HG03432 (cell line): ENCODE results near the gene DNAJC17.

Experiments
- ATAC-seq: cut with Tn5 transposase; IDR thresholded peaks from one replicate; pipeline ENCODE4 v1.9.1; 2021; ENCODE audit warnings: mild to moderate bottlenecking, moderate library complexity; ENCODE audit not compliant: unreplicated experiment

Gene DNAJC17

DNA sequence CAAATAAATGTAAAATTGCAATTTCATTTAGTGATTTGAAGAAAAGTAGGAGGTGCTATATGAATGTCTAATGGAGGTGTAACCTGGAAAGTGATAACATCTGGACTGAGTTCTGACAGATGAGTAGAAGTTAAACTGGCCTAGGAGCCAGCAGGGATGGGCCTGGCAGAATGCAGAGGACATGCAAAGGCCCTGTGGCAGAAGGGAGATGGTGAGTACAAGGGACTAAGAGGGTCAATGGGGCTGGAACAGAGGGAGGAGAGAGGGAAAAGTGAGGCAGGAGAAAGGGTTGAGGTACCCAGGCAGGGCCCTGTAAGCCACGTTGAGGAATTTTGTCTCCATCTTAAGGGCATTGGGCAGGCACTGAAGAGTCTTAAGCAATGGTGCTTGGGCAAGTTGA, 24.6 kb upstream of the DNAJC17 start:
- no peak for ATAC-seq

GRCh38 chr15:40830884-40831283, 23.6 kb upstream of the DNAJC17 start:
- no peak for ATAC-seq

GRCh38 chr15:40829115-40829514, 21.8 kb upstream of the DNAJC17 start:
- no peak for ATAC-seq

DNA sequence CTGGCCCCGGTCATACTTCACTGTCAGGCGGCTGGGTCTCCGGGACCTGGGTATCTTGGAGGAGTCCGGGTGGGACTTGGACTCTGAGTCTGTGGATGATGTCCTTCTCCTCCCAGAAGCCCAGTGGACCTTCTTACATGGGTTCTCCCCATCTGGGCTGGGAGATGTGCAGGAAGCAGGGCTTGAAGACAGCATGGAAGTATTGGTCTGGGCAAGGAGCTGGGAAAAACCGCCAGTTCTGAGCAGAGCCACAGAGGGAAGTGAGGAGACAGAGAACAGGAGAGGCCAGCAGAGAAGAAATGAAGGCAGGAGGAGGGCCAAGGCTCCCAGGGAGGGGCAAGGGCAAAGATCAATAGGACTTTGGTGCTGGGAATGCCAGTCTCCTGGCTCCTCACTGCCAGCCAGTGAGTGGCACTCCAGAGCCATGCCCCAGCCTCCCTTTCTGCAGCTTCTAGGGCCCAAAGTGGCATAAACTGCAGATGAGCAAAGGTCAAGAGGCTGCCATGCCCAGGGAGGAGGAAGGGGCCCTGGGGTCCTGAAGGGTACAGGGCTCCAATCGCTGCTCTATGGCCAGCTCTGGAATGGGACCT, 21.3 kb upstream of the DNAJC17 start, which contains the start of gene PPP1R14D:
Gene PPP1R14D, minus strand, starts transcription at position 262 of the 590 bp plus-strand sequence. Its CDS starts 67 bp downstream, at position 195.
- no peak for ATAC-seq

GRCh38 chr15:40826423-40827075, 19.3 kb upstream of the DNAJC17 start:
- ATAC-seq = no peak

DNA sequence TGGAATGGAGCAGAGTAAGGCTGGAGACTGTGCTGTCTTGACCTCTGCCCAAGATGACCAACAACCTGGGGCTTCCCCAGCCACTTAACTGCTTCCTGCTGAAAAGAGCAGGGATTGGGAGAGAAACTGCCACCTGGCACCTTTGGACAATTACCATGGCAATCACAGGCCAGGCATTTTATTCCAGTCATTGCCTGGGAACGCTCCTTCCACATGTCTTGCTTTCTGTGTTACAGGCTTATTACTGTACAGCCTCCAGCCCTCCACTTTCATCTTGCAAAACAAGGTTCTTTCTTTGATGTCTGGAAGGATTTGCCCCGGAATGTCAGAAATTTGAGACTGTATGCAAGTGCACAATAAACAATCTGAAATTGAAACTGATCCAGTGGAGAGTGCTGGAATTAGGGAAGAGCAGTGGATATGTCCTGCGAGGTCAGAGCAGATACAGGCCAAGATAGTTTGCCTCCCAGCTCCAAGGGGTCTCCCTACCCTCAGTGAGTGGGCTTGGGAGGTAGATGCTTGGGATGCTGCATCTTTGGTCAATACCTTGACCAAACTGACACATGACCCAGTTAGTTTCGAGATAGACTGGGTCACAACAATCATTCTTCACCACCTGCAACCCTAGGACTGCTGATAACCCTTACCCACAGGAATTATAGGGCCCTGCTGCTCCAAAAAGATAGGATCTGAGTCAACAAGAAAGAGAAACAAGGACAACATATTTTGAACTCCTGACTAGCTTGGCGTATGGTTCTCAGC, 18.6 kb upstream of the DNAJC17 start:
- no peak for ATAC-seq

- ATAC-seq = no peak
Measured at GRCh38 chr15:40823572-40824343, 16.5 kb upstream of the DNAJC17 start.

GRCh38 chr15:40821195-40821594, 13.9 kb upstream of the DNAJC17 start:
- no peak for ATAC-seq

- no peak for ATAC-seq
Measured at GRCh38 chr15:40819048-40819447, 11.8 kb upstream of the DNAJC17 start.

DNA sequence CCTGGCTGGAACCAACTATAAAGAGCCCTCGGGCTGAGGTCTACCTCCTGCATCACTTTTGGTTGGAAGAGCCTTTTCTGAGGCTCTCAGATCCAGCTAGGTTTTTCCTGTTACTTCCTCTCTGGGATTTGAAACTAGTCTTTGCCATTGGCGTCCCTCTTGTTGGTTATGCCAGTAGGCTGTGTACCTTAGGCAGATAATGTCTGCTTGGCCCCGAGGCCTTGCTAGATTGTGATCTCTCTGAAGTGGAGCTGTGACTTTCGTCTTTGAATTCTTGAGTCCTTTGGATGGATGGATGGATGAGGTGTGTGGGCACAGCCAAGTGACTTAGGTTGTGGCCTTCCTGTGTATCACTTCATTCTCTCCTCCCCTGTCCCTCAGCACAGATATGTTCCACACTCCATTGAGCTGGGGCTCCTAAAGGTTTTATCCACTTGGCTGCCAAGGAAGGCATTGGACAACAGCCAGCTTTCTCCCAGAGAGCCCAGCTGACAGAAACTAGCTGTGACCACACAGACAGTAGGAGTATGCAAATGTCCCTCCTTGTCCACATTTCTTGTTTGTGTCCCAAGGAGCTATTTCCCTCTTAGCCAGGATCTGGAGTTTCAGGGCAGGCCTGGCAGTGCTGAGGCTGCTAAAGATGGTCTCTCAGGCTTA, 7.9 kb upstream of the DNAJC17 start:
- ATAC-seq = no peak

DNA sequence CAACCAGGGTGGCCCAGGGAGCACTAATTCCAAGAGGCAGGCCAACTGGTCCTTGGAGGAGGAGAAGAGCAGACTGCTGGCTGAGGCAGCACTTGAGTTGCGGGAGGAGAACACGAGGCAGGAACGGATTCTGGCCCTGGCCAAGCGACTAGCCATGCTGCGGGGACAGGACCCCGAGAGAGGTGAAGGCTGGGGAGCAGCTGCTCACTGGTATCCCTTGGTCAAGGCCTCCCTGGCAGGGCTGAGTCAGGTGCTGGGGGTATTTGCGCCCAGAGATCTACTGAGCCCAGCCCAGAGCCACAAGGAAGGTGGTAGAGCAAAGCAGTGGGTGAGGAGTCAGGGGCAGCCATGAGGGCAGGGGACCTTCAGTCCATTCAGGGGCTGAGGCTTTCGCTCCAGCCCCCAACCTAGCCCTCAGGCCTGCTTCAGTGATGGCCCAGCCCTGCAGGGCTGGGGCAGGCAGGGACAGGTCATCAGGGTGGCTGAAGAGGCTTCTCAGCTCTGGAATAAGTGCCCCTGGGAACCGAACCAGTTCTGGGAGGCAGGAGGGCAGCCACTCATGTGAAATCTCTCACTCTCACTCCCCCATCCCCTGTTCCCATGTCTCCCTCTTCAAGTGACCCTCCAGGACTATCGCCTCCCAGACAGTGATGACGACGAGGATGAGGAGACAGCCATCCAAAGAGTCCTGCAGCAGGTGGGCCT, 5.6 kb upstream of the DNAJC17 start:
- ATAC-seq = no peak

DNA sequence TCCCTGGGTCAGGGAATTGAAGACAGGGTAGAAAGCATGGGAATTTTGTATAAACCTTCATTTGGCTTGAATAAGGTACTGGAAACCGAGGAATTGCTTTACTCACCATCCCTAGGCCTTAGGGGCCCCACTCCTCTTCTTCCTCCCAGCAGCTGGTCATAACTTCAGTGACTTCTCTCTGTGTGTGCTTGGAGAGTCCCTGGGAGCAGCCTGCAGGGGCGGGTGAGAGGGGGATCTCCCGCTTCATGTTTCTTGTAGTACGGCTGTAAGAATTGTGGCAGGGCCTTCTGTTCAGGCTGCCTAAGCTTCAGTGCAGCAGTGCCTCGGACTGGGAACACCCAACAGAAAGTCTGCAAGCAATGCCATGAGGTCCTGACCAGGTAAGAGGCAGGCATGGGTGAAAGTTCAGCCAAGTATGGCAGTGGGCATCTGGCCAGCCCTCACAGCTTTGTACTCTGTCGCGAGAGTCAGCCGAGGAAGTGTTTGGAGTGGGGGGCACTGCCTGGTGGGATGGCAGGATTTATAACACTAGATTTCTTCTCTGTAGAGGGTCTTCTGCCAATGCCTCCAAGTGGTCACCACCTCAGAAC, 1.7 kb upstream of the DNAJC17 start:
- ATAC-seq = no peak

GRCh38 chr15:40807888-40808461, 702 bp upstream of the DNAJC17 start:
- ATAC-seq = no peak

GRCh38 chr15:40806672-40807027, 623 bp downstream of the DNAJC17 start:
- no peak for ATAC-seq

- ATAC-seq = no peak
Measured at GRCh38 chr15:40803688-40804087, 3.6 kb downstream of the DNAJC17 start.

GRCh38 chr15:40803076-40803475, 4.2 kb downstream of the DNAJC17 start:
- no peak for ATAC-seq

GRCh38 chr15:40799523-40799922, 7.8 kb downstream of the DNAJC17 start:
- no peak for ATAC-seq

- ATAC-seq = no peak
Measured at GRCh38 chr15:40796512-40796911, 10.8 kb downstream of the DNAJC17 start.

DNA sequence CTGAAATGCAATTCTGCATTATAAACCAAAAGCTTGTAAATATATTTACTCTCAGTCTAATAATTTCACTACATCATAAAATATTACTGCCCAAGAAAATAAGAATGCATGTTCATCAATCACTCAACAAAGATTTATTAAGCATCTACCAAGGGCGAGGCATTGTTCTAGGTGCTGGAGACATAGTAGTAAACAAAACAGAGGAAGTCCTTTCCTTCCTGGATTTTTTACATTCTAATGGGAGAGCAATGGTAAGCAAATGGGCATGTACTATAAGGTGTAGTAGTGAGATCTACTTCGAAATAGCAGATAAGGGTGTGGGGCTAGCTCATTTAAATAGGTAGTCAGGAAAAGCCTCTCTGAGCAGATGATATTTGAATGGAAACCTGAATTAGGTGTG, 11.2 kb downstream of the DNAJC17 start:
- ATAC-seq = no peak
